ENCODE results near the gene ADH1A. TPM values are rescaled to one million over a fixed set of nuclear protein-coding genes. Genes with fewer than 3 reads are reported as not detected.

Gene ADH1A
- total RNA-seq, 3 donors from 2014 or later (not counting 1 experiment from before 2014, with no cell fraction given), result not detected

- ATAC-seq (no peak), DNase-seq (no peak)
- Mint-ChIP-seq H3K4me3 (no peak overlapping the region), H3K4me1 (no peaks in the 10 kb centered on the region), H3K27me3 (ENCODE audit: low read depth in 2 of 2) (no peaks in the 10 kb centered on the region), H3K27ac (no peak overlapping the region), H3K9me3 (peaks cover 2 to 13% of the 10 kb centered on the region in 2 donors), H3K36me3 (no peaks in the 10 kb centered on the region)
- H3K27me3 ChIP-seq (ENCODE audit: control insufficient read depth, insufficient read depth, low read length), result no peaks in the 10 kb centered on the region
- H3K36me3 ChIP-seq (ENCODE audit: control insufficient read depth, insufficient read depth, low read length), result no peaks in the 10 kb centered on the region
- H3K9me3 ChIP-seq (ENCODE audit: control insufficient read depth, insufficient read depth, low read length), result no peaks in the 10 kb centered on the region
- no peak overlapping the region for H3K4me3 ChIP-seq (ENCODE audit: low read length)
- intact Hi-C loops (cut with micrococcal nuclease), result no loop called here
- H3K27ac ChIP-seq (ENCODE audit: low read length), result no peak overlapping the region
- no peaks in the 10 kb centered on the region for H3K4me1 ChIP-seq (ENCODE audit: control insufficient read depth, insufficient read depth, low read length)
- no peak for TF ChIP-seq CTCF (IDR thresholded peaks at IDR 0.05)
- 100% methylated on average over 1 of the region's 2 CpGs for WGBS (ENCODE audit: insufficient coverage)
Observed at GRCh38 chr4:99273704-99274103, 17.1 kb downstream of the ADH1A start.

DNA sequence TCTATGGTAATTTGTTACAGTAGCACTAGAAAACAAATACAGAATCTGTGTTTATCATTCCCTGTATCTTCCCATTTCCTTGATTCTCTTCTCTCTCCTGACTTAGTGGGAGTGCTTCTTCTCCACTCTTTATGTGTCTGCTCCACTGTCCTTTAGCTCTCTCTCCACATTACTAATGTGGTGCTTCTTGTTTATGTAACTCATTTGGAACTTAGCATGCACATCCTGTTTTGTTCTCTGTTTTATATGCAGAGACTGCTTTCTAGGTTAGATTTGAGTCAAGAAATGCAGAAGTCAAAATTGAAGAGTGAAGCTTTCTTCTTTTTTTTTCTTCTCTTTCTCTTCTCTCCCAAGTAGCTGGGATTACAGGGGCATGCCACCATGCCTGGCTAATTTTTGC is 25.9 kb downstream of the ADH1A start:
- TF ChIP-seq CTCF (IDR thresholded peaks at IDR 0.05), result no peak
- no peaks in the 10 kb centered on the region for H3K4me1 ChIP-seq (ENCODE audit: control insufficient read depth, insufficient read depth, low read length)
- H3K36me3 ChIP-seq (ENCODE audit: control insufficient read depth, insufficient read depth, low read length), result no peaks in the 10 kb centered on the region
- H3K36me3 Mint-ChIP-seq, result peaks cover 14% of the 10 kb centered on the region
- no peaks in the 10 kb centered on the region for H3K27me3 Mint-ChIP-seq (ENCODE audit: low read depth in 2 of 2)
- H3K27ac Mint-ChIP-seq, result no peak overlapping the region
- no peak for ATAC-seq
- H3K4me3 Mint-ChIP-seq, result no peak overlapping the region
- intact Hi-C loops (cut with micrococcal nuclease), result no loop called here
- H3K9me3 Mint-ChIP-seq, result peaks cover 11 to 21% of the 10 kb centered on the region in 2 donors
- no peaks in the 10 kb centered on the region for H3K4me1 Mint-ChIP-seq
- DNase-seq, result no peak
- no peak overlapping the region for H3K27ac ChIP-seq (ENCODE audit: low read length)
- no peaks in the 10 kb centered on the region for H3K27me3 ChIP-seq (ENCODE audit: control insufficient read depth, insufficient read depth, low read length)
- H3K4me3 ChIP-seq (ENCODE audit: low read length), result no peak overlapping the region
- no peaks in the 10 kb centered on the region for H3K9me3 ChIP-seq (ENCODE audit: control insufficient read depth, insufficient read depth, low read length)

- no peak for TF ChIP-seq CTCF (IDR thresholded peaks at IDR 0.05)
- Histone ChIP-seq H3K36me3 (ENCODE audit: control insufficient read depth, insufficient read depth, low read length) (no peaks in the 10 kb centered on the region), H3K4me3 (ENCODE audit: low read length) (no peak overlapping the region), H3K27me3 (ENCODE audit: control insufficient read depth, insufficient read depth, low read length) (no peaks in the 10 kb centered on the region), H3K4me1 (ENCODE audit: control insufficient read depth, insufficient read depth, low read length) (no peaks in the 10 kb centered on the region), H3K9me3 (ENCODE audit: control insufficient read depth, insufficient read depth, low read length) (peaks cover 6% of the 10 kb centered on the region), H3K27ac (ENCODE audit: low read length) (no peak overlapping the region)
- WGBS (ENCODE audit: insufficient coverage), result 90% methylated on average over 4 of the region's 4 CpGs
- Mint-ChIP-seq H3K4me3 (no peak overlapping the region), H3K4me1 (no peaks in the 10 kb centered on the region), H3K27me3 (ENCODE audit: low read depth in 2 of 2) (no peaks in the 10 kb centered on the region), H3K27ac (no peak overlapping the region), H3K36me3 (no peaks in the 10 kb centered on the region), H3K9me3 (peaks cover 9% of the 10 kb centered on the region in 2 donors)
- intact Hi-C loops (cut with micrococcal nuclease), result no loop called here
- no peak for ATAC-seq
- no peak for DNase-seq
Observed at GRCh38 chr4:99252746-99253145, 38.0 kb downstream of the ADH1A start.

DNA sequence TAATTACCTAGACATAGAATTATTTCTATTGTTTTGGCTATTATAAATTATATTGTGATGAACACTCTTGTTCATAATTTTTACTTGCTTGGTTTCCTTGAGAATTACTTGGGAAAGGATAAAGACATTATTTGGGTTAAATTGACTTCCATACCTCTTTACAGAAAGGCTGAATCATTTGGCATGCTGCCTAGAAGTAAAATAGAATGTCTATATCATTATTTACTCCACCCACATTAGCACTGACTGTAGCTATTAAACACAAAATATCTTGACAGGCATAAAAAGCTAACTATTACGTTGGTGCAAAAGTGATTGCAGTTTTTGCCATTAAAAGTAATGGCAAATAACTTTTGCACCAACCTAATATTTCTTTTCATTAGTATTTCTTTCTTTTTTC is 42.1 kb downstream of the ADH1A start:
- ATAC-seq, result no peak
- 92% methylated on average over 1 of the region's 1 CpG for WGBS (ENCODE audit: insufficient coverage)

More for the DNA sequence above, 42.1 kb downstream of the ADH1A start:
- no peak for DNase-seq
- TF ChIP-seq CTCF (IDR thresholded peaks at IDR 0.05), result no peak
- no peaks in the 10 kb centered on the region for H3K27me3 Mint-ChIP-seq (ENCODE audit: low read depth in 2 of 2)
- no peaks in the 10 kb centered on the region for H3K4me1 Mint-ChIP-seq
- H3K27ac Mint-ChIP-seq, result no peak overlapping the region
- intact Hi-C loops (cut with micrococcal nuclease), result no loop called here
- H3K4me1 ChIP-seq (ENCODE audit: control insufficient read depth, insufficient read depth, low read length), result no peaks in the 10 kb centered on the region
- peaks cover 7 to 10% of the 10 kb centered on the region in 2 donors for H3K9me3 Mint-ChIP-seq
- no peak overlapping the region for H3K4me3 ChIP-seq (ENCODE audit: low read length)
- H3K36me3 Mint-ChIP-seq, result peaks cover 15% of the 10 kb centered on the region
- no peaks in the 10 kb centered on the region for H3K27me3 ChIP-seq (ENCODE audit: control insufficient read depth, insufficient read depth, low read length)
- H3K27ac ChIP-seq (ENCODE audit: low read length), result no peak overlapping the region
- H3K9me3 ChIP-seq (ENCODE audit: control insufficient read depth, insufficient read depth, low read length), result peaks cover 9% of the 10 kb centered on the region
- H3K4me3 Mint-ChIP-seq, result no peak overlapping the region
- H3K36me3 ChIP-seq (ENCODE audit: control insufficient read depth, insufficient read depth, low read length), result no peaks in the 10 kb centered on the region
